Renal pelvis (tissue), 4 donors: Measurements from ENCODE around the gene NDEL1. TPM values are rescaled to one million over a fixed set of nuclear protein-coding genes. Genes with fewer than 3 reads are reported as not detected.

Experiments used
- DNase-seq: peaks from one replicate; pipeline ENCODE4 v3.0.0-alpha.2; 2013
- polyA plus RNA-seq, 3 donors: library from polyadenylated mRNA; unstranded; fragments of 120-200 nt; gene quantifications; one replicate each; pipeline ENCODE4 v1.2.1, GENCODE V29; 2013; ENCODE audit not compliant: insufficient read length in 3 of 3

NDEL1 gene
- polyA plus RNA-seq, 3 donors = 43.9 to 50.5 (median 46.7) TPM

- DNase-seq = peak; percentile 88
Observed at GRCh38 chr17:8409966-8410882, 25.5 kb upstream of the NDEL1 start.

GRCh38 chr17:8410883-8411238, 24.8 kb upstream of the NDEL1 start:
- DNase-seq = no peak

GRCh38 chr17:8412089-8412488, 23.6 kb upstream of the NDEL1 start:
- no peak for DNase-seq

GRCh38 chr17:8413328-8413727, 22.4 kb upstream of the NDEL1 start:
- DNase-seq = no peak

GRCh38 chr17:8413938-8414337, 21.7 kb upstream of the NDEL1 start:
- no peak for DNase-seq

- no peak for DNase-seq
Observed at GRCh38 chr17:8417806-8418205, 17.9 kb upstream of the NDEL1 start.

- DNase-seq = no peak
Observed at GRCh38 chr17:8418471-8418870, 17.2 kb upstream of the NDEL1 start.

GRCh38 chr17:8419305-8419704, 16.4 kb upstream of the NDEL1 start:
- DNase-seq = no peak

GRCh38 chr17:8420041-8420934, 15.4 kb upstream of the NDEL1 start:
- DNase-seq = peak; percentile 59

GRCh38 chr17:8421571-8421970, 14.1 kb upstream of the NDEL1 start:
- no peak for DNase-seq

GRCh38 chr17:8426094-8426720, 9.5 kb upstream of the NDEL1 start:
- no peak for DNase-seq

- DNase-seq = no peak
Observed at GRCh38 chr17:8426802-8427201, 8.9 kb upstream of the NDEL1 start.

GRCh38 chr17:8430966-8431365, 4.7 kb upstream of the NDEL1 start:
- DNase-seq = no peak

- DNase-seq = peak; percentile 79
Observed at GRCh38 chr17:8436169-8436843, 622 bp downstream of the NDEL1 start.

- peak; percentile 7 for DNase-seq
Observed at GRCh38 chr17:8436844-8437171, 1.1 kb downstream of the NDEL1 start.

- no peak for DNase-seq
Observed at GRCh38 chr17:8438441-8438840, 2.8 kb downstream of the NDEL1 start.

GRCh38 chr17:8439681-8440080, 4.0 kb downstream of the NDEL1 start:
- no peak for DNase-seq

GRCh38 chr17:8441690-8442089, 6.0 kb downstream of the NDEL1 start:
- no peak for DNase-seq

- DNase-seq = no peak
Observed at GRCh38 chr17:8442310-8442709, 6.6 kb downstream of the NDEL1 start.

GRCh38 chr17:8443756-8444155, 8.1 kb downstream of the NDEL1 start:
- DNase-seq = no peak

- no peak for DNase-seq
Observed at GRCh38 chr17:8444494-8444893, 8.8 kb downstream of the NDEL1 start.

- DNase-seq = no peak
Observed at GRCh38 chr17:8445536-8445935, 9.9 kb downstream of the NDEL1 start.
